22Rv1 (cell line): ENCODE data around the gene SMYD3.

Source experiments
- CTCF ChIP-seq: fragments of 450-650 bp; IDR thresholded peaks from 2 replicates; pipeline ENCODE4 v1.5.1; 2017; ENCODE audit warnings: mild to moderate bottlenecking
- ZFX ChIP-seq: fragments of 450-650 bp; IDR thresholded peaks from 2 replicates; pipeline ENCODE4 v1.6.1; 2017; ENCODE audit warnings: antibody characterized with exemption, borderline replicate concordance

DNA sequence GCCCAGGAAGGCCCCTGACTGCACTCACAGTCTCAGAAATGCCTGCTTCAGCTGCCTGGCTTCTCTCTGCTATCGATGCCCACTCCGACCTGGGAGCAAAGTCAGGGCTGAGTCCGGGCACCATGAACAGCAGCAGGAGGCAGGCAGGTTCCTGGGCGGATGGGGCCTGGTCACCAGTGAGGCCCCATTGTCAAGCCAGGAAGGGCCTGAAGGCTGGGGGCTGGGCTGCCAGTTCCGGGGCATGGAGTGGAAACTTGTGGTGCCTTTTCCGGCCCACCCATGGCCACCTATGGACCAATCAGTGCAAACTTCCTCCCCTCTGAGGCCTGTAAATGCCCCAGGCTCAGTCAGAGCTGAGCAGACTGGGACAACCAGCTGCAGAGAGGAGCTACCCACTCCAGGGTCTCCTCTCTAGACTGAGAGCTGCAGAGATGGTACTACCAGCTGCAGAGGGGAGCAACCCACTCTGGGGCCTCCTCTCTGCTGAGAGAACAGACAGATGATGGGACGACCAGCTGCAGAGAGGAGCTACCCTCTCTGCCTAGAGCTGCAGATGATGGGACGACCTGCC, 286.5 kb downstream of the SMYD3 start:
- TF ChIP-seq CTCF (no peak), ZFX (no peak)
